ENCODE results near the gene LSP1.

- TF ChIP-seq POLR2A (IDR thresholded peaks at IDR 0.05; ENCODE audit: low read length): no peak
- no peak for TF ChIP-seq GATA1 (IDR thresholded peaks at IDR 0.05; ENCODE audit: low read depth, low read length)
Observed at GRCh38 chr11:1927848-1928469, 75.1 kb downstream of the LSP1 start.
